Stomach (tissue), 9 donors: Measurements from ENCODE around the gene NUTM2D. TPM values are rescaled to one million over a fixed set of nuclear protein-coding genes. Genes with fewer than 3 reads are reported as not detected.
"Not testable (repeated sequence)": the region's sequence is repeated elsewhere in the genome, so short reads cannot be mapped to it uniquely, and the experiment has no call there.

Experiments used
- DNase-seq, 2 donors: peaks; one replicate each; pipeline versions ENCODE4 v3.0.0 to v3.0.0-alpha.2; 2013 to 2019
- H3K27ac ChIP-seq, 5 donors: fragments of 200-600 bp in 4 of 5; sonication (generic) in 4 of 5; one replicate each; pipeline ENCODE4 v1.5.1; 2013 to 2019; ENCODE audit warnings: mild to moderate bottlenecking in 1 of 5, moderate library complexity in 1 of 5
- H3K27me3 ChIP-seq, 3 donors: fragments of 200-600 bp; sonication (generic); one replicate each; pipeline ENCODE4 v1.5.1; 2017 to 2019; ENCODE audit warnings: mixed run types in 1 of 3
- H3K36me3 ChIP-seq, 4 donors: fragments of 200-600 bp; sonication (generic); 1 replicate in 3 of 4; 2 replicates in 1 of 4; pipeline ENCODE4 v1.5.1; 2016 to 2019
- H3K4me1 ChIP-seq, 4 donors: fragments of 200-600 bp; sonication (generic); one replicate each; pipeline ENCODE4 v1.5.1; 2016 to 2019
- H3K4me3 ChIP-seq, 4 donors: fragments of 200-600 bp; sonication (generic) in 3 of 4; one replicate each; pipeline ENCODE4 v1.5.1; 2016 to 2019; ENCODE audit warnings: mild to moderate bottlenecking in 1 of 4
- H3K9me3 ChIP-seq, 4 donors: fragments of 200-600 bp; sonication (generic); one replicate each; pipeline ENCODE4 v1.5.1; 2016 to 2019
- WGBS, 5 donors: extraction: QIAGEN DNeasy Blood & Tissue Kit in 3 of 5; methylation state at CpG; one replicate each; pipeline versions ENCODE4 v1.1.5 to v1.1.7; 2013 to 2018; 5-methylcytosine and 5-hydroxymethylcytosine counted together
- intact Hi-C: fragments of 100-400 bp; cut with DNase I; formaldehyde crosslinking; loops from one replicate; pipeline ENCODE4 v1.15.1; 2023; ENCODE audit warnings: low total_unique reads
- polyA plus RNA-seq, 3 donors: library from polyadenylated mRNA; stranded (reverse); fragments of 200-250 nt; gene quantifications; one replicate each; pipeline ENCODE4 v1.2.3, GENCODE V29; 2013
- total RNA-seq, 5 donors: library from RNA; depleted of rRNA; stranded (reverse); fragments of >200 nt; gene quantifications; one replicate each; pipeline versions ENCODE4 v1.1.0 to v1.2.3, GENCODE V29; 2014 to 2016
- donor health status: healthy with polysubstance abuse.
- donor health status: Bipolar disorder and iron deficiency.
- donor health status: healthy.

The NUTM2D gene
- total and polyA plus RNA-seq, 8 donors: under 0.01 to 9.2 (median 1.7) TPM; not detected in 1

- H3K4me1 ChIP-seq, DNase-seq, H3K36me3 ChIP-seq, H3K27ac ChIP-seq, H3K27me3 ChIP-seq, H3K4me3 ChIP-seq, H3K9me3 ChIP-seq, intact Hi-C loops: not testable (repeated sequence)
- 69 to 95% (median 90%) methylated on average over 3 to 4 of the region's 4 CpGs for WGBS, 5 donors
Observed at GRCh38 chr10:87379115-87379514, 21.6 kb downstream of the NUTM2D start.

- H3K27ac ChIP-seq, H3K4me3 ChIP-seq, H3K4me1 ChIP-seq, H3K9me3 ChIP-seq, H3K27me3 ChIP-seq, DNase-seq, intact Hi-C loops, H3K36me3 ChIP-seq: not testable (repeated sequence)
- WGBS, 5 donors: 72 to 89% (median 81%) methylated on average over 5 to 8 of the region's 10 CpGs
Observed at GRCh38 chr10:87383149-87383857, 25.8 kb downstream of the NUTM2D start.

GRCh38 chr10:87384283-87384682 is 26.7 kb downstream of the NUTM2D start:
- DNase-seq, H3K27me3 ChIP-seq, H3K27ac ChIP-seq, H3K9me3 ChIP-seq, H3K4me1 ChIP-seq, intact Hi-C loops, H3K4me3 ChIP-seq, H3K36me3 ChIP-seq: not testable (repeated sequence)
- 46 to 87% (median 81%) methylated on average over 2 to 5 of the region's 5 CpGs for WGBS, 5 donors

GRCh38 chr10:87385762-87386360 is 28.3 kb downstream of the NUTM2D start:
- 46 to 65% (median 54%) methylated on average over 2 to 5 of the region's 5 CpGs for WGBS, 5 donors
- H3K27me3 ChIP-seq, H3K9me3 ChIP-seq, H3K27ac ChIP-seq, H3K4me1 ChIP-seq, intact Hi-C loops, H3K36me3 ChIP-seq, H3K4me3 ChIP-seq, DNase-seq: not testable (repeated sequence)

- H3K9me3 ChIP-seq, intact Hi-C loops, H3K36me3 ChIP-seq, H3K27ac ChIP-seq, H3K4me3 ChIP-seq, H3K27me3 ChIP-seq, H3K4me1 ChIP-seq: not testable (repeated sequence)
- 12 to 49% (median 47%) methylated on average over 4 to 12 of the region's 14 CpGs for WGBS, 5 donors
- peak; percentile 7 to 25 for DNase-seq
Observed at GRCh38 chr10:87391360-87391759, 33.8 kb downstream of the NUTM2D start.

GRCh38 chr10:87396206-87396605 is 38.7 kb downstream of the NUTM2D start:
- DNase-seq, H3K27me3 ChIP-seq, H3K27ac ChIP-seq, H3K4me3 ChIP-seq, H3K9me3 ChIP-seq, intact Hi-C loops, H3K36me3 ChIP-seq, H3K4me1 ChIP-seq: not testable (repeated sequence)
- WGBS, 5 donors: 85 to 91% (median 87%) methylated on average over 2 of the region's 2 CpGs

GRCh38 chr10:87398436-87398835 is 40.9 kb downstream of the NUTM2D start:
- DNase-seq, H3K4me3 ChIP-seq, H3K4me1 ChIP-seq, H3K27me3 ChIP-seq, H3K27ac ChIP-seq, H3K36me3 ChIP-seq, intact Hi-C loops, H3K9me3 ChIP-seq: not testable (repeated sequence)
- WGBS, 5 donors: 78 to 100% (median 83%) methylated on average over 1 to 2 of the region's 2 CpGs

GRCh38 chr10:87407516-87408467 is 50.2 kb downstream of the NUTM2D start:
- H3K36me3 ChIP-seq, H3K27ac ChIP-seq, H3K9me3 ChIP-seq, intact Hi-C loops: not testable (repeated sequence)
- 26 to 57% (median 40%) methylated on average over 29 to 36 of the region's 36 CpGs for WGBS, 5 donors
- peak in 1 of 2 donors; percentile 15 for DNase-seq
- peak overlapping the region in 2 of 4 donors; percentile 5 to 20 for H3K4me3 ChIP-seq
- H3K27me3 ChIP-seq: peaks cover 0 to 11% (median 0%) of the 10 kb centered on the region in 3 donors
- H3K4me1 ChIP-seq: peaks cover 0 to 11% (median 2%) of the 10 kb centered on the region in 4 donors

GRCh38 chr10:87413921-87414320 is 56.4 kb downstream of the NUTM2D start:
- H3K36me3 ChIP-seq, H3K27me3 ChIP-seq, DNase-seq, H3K9me3 ChIP-seq, H3K4me1 ChIP-seq, H3K4me3 ChIP-seq, intact Hi-C loops, H3K27ac ChIP-seq: not testable (repeated sequence)
- 86 to 98% (median 92%) methylated on average over 1 of the region's 1 CpG for WGBS, 5 donors
